Right lobe of liver (tissue), 4 donors: ENCODE measurements around the gene LONRF2.

Source experiments
- POLR2A ChIP-seq: fragments of 450-650 bp; IDR thresholded peaks from one replicate; pipeline ENCODE4 v1.6.1; 2017; ENCODE audit warnings: antibody characterized with exemption, mild to moderate bottlenecking
- TF ChIP-seq, protein P1 (sequence below), 4 donors: fragments of 200-600 bp in 3 of 4; fragments of 450-650 bp in 1 of 4; IDR thresholded peaks; one replicate each; pipeline versions ENCODE4 v1.5.1 to v1.8.0; 2016 to 2022; ENCODE audit warnings: antibody characterized with exemption in 4 of 4, mild to moderate bottlenecking in 2 of 4
- donor health status: DM: no; HTN: no; CAD: no.
- donor health status: DM: no; HTN: no; CAD: no.
- donor health status: DM: no; HTN: yes; CAD: no.

DNA sequence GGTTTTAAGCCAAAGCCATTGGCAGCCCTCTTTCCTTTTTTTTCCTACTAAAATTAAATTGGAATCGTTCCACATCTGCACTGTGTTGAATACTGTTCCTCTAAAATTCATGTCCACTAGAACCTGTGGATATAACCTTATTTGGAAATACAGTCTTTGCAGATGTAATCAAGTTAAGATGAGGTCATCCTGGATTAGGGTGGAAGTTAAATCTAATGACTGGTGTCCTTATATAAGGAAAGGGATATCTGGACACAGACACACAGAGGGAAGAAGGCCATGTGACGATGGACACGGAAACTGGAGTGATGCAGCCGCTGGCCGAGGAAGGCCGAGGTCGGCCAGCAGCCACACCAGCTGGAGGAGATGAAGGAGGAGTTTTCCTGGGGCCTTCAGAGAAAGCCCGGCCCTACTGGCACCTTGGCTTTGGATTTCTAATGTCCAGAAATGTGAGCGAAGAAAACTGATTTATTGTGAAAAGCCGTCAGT, 49.4 kb downstream of the LONRF2 start:
- TF ChIP-seq, protein P1, sequence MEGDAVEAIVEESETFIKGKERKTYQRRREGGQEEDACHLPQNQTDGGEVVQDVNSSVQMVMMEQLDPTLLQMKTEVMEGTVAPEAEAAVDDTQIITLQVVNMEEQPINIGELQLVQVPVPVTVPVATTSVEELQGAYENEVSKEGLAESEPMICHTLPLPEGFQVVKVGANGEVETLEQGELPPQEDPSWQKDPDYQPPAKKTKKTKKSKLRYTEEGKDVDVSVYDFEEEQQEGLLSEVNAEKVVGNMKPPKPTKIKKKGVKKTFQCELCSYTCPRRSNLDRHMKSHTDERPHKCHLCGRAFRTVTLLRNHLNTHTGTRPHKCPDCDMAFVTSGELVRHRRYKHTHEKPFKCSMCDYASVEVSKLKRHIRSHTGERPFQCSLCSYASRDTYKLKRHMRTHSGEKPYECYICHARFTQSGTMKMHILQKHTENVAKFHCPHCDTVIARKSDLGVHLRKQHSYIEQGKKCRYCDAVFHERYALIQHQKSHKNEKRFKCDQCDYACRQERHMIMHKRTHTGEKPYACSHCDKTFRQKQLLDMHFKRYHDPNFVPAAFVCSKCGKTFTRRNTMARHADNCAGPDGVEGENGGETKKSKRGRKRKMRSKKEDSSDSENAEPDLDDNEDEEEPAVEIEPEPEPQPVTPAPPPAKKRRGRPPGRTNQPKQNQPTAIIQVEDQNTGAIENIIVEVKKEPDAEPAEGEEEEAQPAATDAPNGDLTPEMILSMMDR (IDR thresholded peaks at IDR 0.05) = no peak
- no peak for TF ChIP-seq POLR2A
